Smooth muscle cell (in vitro differentiated cells): Measurements from ENCODE around the gene ADGRB3. TPM values are rescaled to one million over a fixed set of nuclear protein-coding genes. Genes with fewer than 3 reads are reported as not detected.

Experiments used
- DNase-seq: peaks from one replicate; lab custom pipeline; 2025; ENCODE audit not compliant: unreplicated experiment; lab: John Stamatoyannopoulos, UW
- H2AFZ ChIP-seq: fragments of 200-600 bp; sonication (generic); 2 replicates; pipeline ENCODE4 v1.6.0; 2016; ENCODE audit warnings: antibody characterized with exemption, low read depth, mild to moderate bottlenecking
- H3F3A ChIP-seq: fragments of 200-600 bp; sonication (generic); 2 replicates; pipeline ENCODE4 v1.6.0; 2017; ENCODE audit warnings: antibody characterized with exemption, low read depth
- H3K27ac ChIP-seq: fragments of 200-600 bp; sonication (generic); 2 replicates; pipeline ENCODE4 v1.5.1; 2016; ENCODE audit warnings: low read depth, mild to moderate bottlenecking
- H3K27me3 ChIP-seq: fragments of 200-600 bp; sonication (generic); 2 replicates; pipeline ENCODE4 v1.6.1; 2016; ENCODE audit warnings: low read depth, mild to moderate bottlenecking
- H3K36me3 ChIP-seq: fragments of 200-600 bp; sonication (generic); 2 replicates; pipeline ENCODE4 v1.5.1; 2016; ENCODE audit warnings: low read depth
- H3K4me1 ChIP-seq: fragments of 200-600 bp; sonication (generic); 2 replicates; pipeline ENCODE4 v1.5.1; 2016; ENCODE audit warnings: low read depth
- H3K4me2 ChIP-seq: fragments of 200-600 bp; sonication (generic); 2 replicates; pipeline ENCODE4 v1.6.0; 2016; ENCODE audit warnings: mild to moderate bottlenecking
- H3K4me3 ChIP-seq: fragments of 200-600 bp; sonication (generic); 2 replicates; pipeline ENCODE4 v1.5.1; 2016; ENCODE audit warnings: mild to moderate bottlenecking
- H3K79me2 ChIP-seq: fragments of 200-600 bp; sonication (generic); 2 replicates; pipeline ENCODE4 v1.6.0; 2016; ENCODE audit warnings: low read depth, mild to moderate bottlenecking
- H3K9ac ChIP-seq: fragments of 200-600 bp; sonication (generic); 2 replicates; pipeline ENCODE4 v1.6.0; 2016; ENCODE audit warnings: low read depth
- H3K9me3 ChIP-seq: fragments of 200-600 bp; sonication (generic); replicated peaks from 2 replicates; pipeline ENCODE4 v1.5.1; 2016; ENCODE audit warnings: low read depth
- H4K20me1 ChIP-seq: fragments of 200-600 bp; sonication (generic); 2 replicates; pipeline ENCODE4 v1.6.0; 2016; ENCODE audit warnings: low read depth
- WGBS: methylation state at CpG from one replicate; pipeline ENCODE4 v1.1.7; 2016; ENCODE audit warnings: low lambda C conversion rate; 5-methylcytosine and 5-hydroxymethylcytosine counted together
- polyA plus RNA-seq: library from polyadenylated mRNA; unstranded; fragments of >200 nt; fragmentation: Nextera tagmentation; extraction: Ambion mirVana; gene quantifications from 2 replicates; pipeline ENCODE4 v1.2.1, GENCODE V29; 2016
- total RNA-seq: library from RNA; depleted of rRNA; stranded (reverse); fragments of >200 nt; gene quantifications from 2 replicates; pipeline ENCODE4 v1.2.3, GENCODE V29; 2014
- TF ChIP-seq, protein P1 (sequence below): fragments of 200-600 bp; sonication (generic); IDR thresholded peaks from 2 replicates; pipeline ENCODE4 v1.5.1; 2017; ENCODE audit warnings: borderline replicate concordance, mild to moderate bottlenecking, antibody characterized with exemption; ENCODE audit not compliant: insufficient read depth, poor library complexity, severe bottlenecking

The ADGRB3 gene
- total and polyA plus RNA-seq, 2 experiments from 2014 or later, result 0.34 to 0.63 TPM

DNA sequence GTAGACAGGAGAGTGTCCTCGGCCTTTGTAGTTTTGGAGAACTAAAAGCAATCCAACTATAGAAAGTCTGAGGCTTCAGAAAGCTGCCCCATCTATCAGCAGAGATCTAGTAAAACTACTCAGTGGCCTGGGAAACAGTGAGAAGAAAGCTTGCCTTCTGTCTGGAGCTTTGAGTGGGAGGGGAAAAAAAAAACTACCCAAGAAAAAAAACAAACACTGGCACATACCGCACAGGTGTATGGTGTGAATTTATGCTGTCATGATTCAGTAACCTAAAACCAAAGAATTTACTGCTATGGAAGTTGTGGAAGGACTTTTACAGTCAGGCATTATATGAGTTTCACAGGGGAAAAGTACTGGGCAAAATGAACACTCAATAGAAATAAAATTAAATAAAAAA is 280.5 kb downstream of the ADGRB3 start:
- 85% methylated on average over 2 of the region's 2 CpGs for WGBS
- Histone ChIP-seq H3K79me2 (no peaks in the 10 kb centered on the region), H3K4me2 (no peak overlapping the region), H3K9me3 (no peaks in the 10 kb centered on the region), H3K4me3 (no peak overlapping the region), H3K27me3 (no peaks in the 10 kb centered on the region), H2AFZ (no peak overlapping the region), H3K9ac (no peak overlapping the region), H3F3A (no peaks in the 10 kb centered on the region), H3K27ac (no peak overlapping the region), H3K36me3 (no peaks in the 10 kb centered on the region), H3K4me1 (no peaks in the 10 kb centered on the region), H4K20me1 (no peaks in the 10 kb centered on the region)
- TF ChIP-seq, protein P1, sequence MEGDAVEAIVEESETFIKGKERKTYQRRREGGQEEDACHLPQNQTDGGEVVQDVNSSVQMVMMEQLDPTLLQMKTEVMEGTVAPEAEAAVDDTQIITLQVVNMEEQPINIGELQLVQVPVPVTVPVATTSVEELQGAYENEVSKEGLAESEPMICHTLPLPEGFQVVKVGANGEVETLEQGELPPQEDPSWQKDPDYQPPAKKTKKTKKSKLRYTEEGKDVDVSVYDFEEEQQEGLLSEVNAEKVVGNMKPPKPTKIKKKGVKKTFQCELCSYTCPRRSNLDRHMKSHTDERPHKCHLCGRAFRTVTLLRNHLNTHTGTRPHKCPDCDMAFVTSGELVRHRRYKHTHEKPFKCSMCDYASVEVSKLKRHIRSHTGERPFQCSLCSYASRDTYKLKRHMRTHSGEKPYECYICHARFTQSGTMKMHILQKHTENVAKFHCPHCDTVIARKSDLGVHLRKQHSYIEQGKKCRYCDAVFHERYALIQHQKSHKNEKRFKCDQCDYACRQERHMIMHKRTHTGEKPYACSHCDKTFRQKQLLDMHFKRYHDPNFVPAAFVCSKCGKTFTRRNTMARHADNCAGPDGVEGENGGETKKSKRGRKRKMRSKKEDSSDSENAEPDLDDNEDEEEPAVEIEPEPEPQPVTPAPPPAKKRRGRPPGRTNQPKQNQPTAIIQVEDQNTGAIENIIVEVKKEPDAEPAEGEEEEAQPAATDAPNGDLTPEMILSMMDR, result no peak
- DNase-seq, result no peak

DNA sequence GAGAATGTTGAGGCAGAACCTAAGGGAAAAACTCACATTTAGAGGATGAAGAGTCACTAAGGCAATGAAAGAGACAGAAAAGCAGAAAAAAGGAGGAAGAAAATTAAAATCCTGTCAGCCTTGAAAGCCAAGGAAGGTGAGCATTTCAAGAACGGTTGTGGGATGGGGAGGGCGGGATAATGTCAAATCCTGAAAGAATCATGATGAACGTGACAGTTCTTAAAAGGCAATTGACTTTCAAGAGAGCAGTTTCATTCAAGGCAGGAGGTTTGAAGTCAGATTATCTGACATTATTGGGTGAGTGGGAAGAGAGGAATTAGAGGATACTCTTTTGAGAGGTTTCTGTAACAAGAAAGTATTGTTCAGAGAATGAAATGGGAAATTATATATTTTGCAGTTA is 284.5 kb downstream of the ADGRB3 start:
- no peak overlapping the region for H3K27ac ChIP-seq
- H4K20me1 ChIP-seq, result no peaks in the 10 kb centered on the region
- H3F3A ChIP-seq, result no peaks in the 10 kb centered on the region
- 81% methylated on average over 3 of the region's 3 CpGs for WGBS
- no peaks in the 10 kb centered on the region for H3K79me2 ChIP-seq
- no peak overlapping the region for H3K4me2 ChIP-seq
- no peak overlapping the region for H2AFZ ChIP-seq
- DNase-seq, result no peak
- H3K4me3 ChIP-seq, result no peak overlapping the region
- H3K9ac ChIP-seq, result no peak overlapping the region
- H3K9me3 ChIP-seq, result no peaks in the 10 kb centered on the region
- H3K4me1 ChIP-seq, result no peaks in the 10 kb centered on the region
- peaks cover 7% of the 10 kb centered on the region for H3K27me3 ChIP-seq
- TF ChIP-seq, protein P1, result no peak
- H3K36me3 ChIP-seq, result no peaks in the 10 kb centered on the region

DNA sequence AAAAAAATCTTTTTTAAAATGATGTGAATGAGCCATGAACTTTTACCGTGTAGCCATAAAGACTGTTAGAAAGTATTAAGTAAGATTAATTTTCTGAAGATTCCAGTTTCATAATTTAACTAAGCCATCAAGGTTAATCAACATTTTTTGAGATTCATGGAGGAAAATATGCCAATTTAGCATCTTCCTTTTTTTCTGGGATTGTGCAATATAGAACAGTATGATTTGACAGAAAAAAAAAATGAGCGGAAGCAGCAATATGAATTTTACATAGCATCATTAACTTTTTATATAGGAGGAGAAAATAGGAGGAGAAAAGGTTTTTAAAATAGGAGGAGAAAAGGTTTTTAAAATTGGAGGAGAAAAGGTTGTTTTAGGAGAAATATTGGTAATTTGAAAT is 306.3 kb downstream of the ADGRB3 start:
- TF ChIP-seq, protein P1, result no peak
- Histone ChIP-seq H3K4me1 (no peaks in the 10 kb centered on the region), H3K79me2 (no peaks in the 10 kb centered on the region), H4K20me1 (no peaks in the 10 kb centered on the region), H3K9me3 (no peaks in the 10 kb centered on the region), H3K36me3 (no peaks in the 10 kb centered on the region), H3K9ac (no peak overlapping the region), H3K4me3 (no peak overlapping the region), H3K4me2 (no peak overlapping the region), H3F3A (no peaks in the 10 kb centered on the region), H3K27me3 (peaks cover 8% of the 10 kb centered on the region), H2AFZ (no peak overlapping the region), H3K27ac (no peak overlapping the region)
- 96% methylated on average over 2 of the region's 2 CpGs for WGBS
- no peak for DNase-seq

DNA sequence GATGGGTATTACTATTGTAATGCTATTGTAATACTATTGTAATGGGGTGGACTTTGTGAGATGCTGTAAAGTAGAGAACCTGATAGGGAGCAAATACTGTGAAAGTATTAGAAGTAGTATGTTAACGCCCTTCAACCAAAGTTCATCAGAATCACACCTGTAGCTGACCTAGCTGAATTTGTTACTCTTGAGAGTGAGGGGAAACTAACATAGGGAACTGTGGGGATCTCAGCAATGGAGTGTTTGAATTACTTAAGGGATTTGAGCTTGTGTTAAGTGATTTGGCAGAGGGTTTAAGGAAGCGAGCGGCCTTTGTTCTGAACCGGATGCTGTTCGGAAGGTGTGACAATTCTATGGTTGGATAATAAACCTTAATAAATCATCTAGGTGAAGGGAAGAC is 312.6 kb downstream of the ADGRB3 start:
- H3K9me3 ChIP-seq, result no peaks in the 10 kb centered on the region
- TF ChIP-seq, protein P1, result no peak
- no peak overlapping the region for H3K4me3 ChIP-seq
- H3F3A ChIP-seq, result no peaks in the 10 kb centered on the region
- H3K79me2 ChIP-seq, result no peaks in the 10 kb centered on the region
- 93% methylated on average over 5 of the region's 5 CpGs for WGBS
- H4K20me1 ChIP-seq, result no peaks in the 10 kb centered on the region
- H3K27me3 ChIP-seq, result no peaks in the 10 kb centered on the region
- H3K36me3 ChIP-seq, result no peaks in the 10 kb centered on the region
- no peak overlapping the region for H2AFZ ChIP-seq
- H3K4me1 ChIP-seq, result no peaks in the 10 kb centered on the region
- no peak overlapping the region for H3K4me2 ChIP-seq
- H3K27ac ChIP-seq, result no peak overlapping the region
- no peak overlapping the region for H3K9ac ChIP-seq
- no peak for DNase-seq
